ENCODE results near the gene TAF8. TPM values are rescaled to one million over a fixed set of nuclear protein-coding genes. Genes with fewer than 3 reads are reported as not detected.
"Not testable (repeated sequence)": the region's sequence is repeated elsewhere in the genome, so short reads cannot be mapped to it uniquely, and the experiment has no call there.

TAF8 gene
- total RNA-seq, 1 donor from 2014 or later, result 4.8 TPM

DNA sequence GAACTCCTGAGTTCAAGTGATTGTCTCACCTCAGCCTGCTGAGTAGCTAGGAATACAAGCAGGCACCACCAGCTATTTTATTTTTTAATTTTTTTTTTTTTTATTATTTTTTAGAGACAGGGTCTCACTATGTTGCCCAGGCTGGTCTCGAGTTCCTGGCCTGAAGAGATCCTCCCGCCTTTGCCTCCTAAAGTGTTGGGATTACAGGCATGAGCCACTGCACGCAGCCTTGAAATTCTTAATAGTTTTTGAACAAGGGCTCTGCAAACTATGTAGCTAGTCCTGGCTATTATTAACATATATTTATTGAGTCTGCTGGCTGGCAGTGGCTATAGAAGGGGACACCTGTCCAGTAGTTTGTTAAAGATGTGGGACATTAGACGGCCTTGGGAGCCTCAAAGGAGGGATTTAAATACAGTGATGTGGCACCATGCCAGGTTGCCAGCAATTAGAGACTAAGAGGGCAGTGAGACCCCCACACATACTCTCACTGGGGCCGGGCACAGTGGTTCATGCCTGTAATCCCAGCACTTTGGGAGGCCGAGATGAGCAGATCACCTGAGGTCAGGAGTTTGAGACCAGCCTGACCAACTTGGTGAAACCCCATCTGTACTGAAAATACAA, 21.1 kb upstream of the TAF8 start:
- no peak for DNase-seq

DNA sequence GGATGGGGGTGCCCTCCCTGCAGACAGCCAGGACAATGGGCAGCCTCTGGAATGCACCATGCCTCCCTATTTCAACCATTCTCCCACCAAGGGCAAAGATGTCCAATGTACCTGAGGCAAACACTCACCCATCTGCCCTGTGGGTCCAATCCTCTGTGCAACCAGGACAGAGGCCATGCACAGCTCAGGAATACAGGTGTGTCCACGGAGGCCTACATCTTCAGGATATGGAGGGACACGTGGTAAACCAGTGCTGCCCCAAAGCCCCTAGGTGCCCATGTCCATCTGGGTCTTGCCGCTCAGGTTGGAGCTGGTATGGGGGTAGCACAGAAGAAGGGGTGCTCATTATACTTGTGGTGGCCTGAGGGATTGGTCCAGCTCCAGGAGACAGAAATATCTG, 20.4 kb upstream of the TAF8 start:
- no peak for DNase-seq

- DNase-seq, result no peak
Observed at GRCh38 chr6:42030585-42031506, 19.5 kb upstream of the TAF8 start.

GRCh38 chr6:42032366-42032765, 18.0 kb upstream of the TAF8 start:
- no peak for DNase-seq

DNA sequence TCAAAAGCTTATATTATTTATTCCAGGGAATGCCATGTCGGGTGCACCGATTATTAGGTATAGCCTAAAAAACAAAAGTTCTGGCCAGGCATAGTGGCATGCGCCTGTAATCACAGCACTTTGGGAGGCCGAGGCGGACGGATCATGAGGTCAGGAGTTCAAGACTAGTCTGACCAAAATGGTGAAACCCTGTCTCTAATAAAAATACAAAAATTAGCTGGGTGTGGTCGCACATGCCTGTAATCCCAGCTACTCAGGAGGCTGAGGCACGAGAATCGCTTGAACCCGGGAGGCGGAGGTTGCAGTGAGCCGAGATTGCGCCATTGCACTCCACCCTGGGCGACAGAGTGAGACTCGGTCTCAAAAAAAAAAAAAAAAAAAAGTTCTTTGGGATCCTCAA, 12.7 kb upstream of the TAF8 start:
- DNase-seq, result not testable (repeated sequence)

DNA sequence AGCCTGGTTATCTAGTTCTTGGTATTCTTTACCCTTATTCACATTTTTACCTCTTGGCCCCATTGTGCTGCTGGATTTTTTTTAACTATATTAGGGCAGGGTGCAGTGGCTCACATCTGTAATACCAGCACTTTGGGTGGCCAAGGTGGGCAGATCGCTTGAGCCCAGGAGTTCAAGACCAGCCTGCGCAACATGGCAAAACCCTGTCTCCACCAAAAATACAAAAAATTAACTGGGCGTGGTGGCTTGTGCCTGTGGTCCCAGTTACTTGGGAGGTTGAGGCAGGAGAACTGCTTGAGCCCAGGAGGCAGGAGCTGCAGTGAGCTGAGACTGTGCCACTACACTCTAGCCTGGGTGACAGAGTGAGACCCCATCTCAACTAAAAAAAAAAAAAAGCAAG, 12.2 kb upstream of the TAF8 start:
- no peak for DNase-seq

DNA sequence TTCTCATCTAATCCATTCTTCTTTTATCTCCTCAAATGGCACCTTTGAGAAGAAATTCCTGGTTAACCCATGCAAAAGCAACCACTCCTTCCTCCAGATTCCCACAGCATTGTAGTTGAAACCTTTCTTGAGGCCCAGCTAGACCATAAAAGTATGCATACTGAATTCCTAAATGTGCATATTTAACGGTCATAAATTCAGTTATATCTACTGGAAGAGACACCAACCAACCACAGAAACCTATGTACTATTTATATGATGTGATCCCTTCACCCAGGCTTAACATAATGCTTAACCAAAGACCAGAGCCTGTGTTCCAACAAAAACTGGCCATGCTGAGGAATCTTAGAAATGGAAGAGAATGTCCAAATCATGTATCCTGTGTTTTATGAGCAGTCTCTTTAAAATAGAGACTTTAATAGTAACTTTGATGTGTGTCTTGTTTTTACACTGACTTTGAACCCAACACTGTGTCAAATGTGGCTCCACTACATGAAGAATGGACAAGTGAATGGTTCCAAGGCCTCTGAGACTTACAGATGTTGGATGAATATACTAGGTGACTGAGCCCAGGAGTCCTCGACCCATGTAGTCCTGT, 11.4 kb upstream of the TAF8 start:
- no peak for DNase-seq

GRCh38 chr6:42040856-42041480, 9.4 kb upstream of the TAF8 start:
- DNase-seq, result no peak

GRCh38 chr6:42041481-42042053, 8.8 kb upstream of the TAF8 start:
- no peak for DNase-seq

DNA sequence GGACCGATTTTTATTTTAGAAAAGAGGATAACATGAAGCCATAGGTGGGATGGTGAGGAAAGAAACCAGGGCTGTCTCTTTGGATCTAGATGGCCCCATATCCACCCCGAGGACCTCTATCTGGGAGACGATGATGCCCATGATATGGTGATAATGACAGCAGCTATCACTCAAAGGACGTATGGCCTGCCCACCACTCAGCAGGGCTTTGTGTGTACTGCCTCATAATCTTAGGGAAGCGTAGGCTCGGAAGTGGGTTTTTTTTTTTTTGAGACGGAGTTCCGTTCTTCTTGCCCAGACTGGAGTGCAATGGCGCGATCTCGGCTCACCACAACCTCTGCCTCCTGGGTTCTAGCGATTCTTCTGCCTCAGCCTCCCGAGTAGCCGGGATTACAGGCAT, 8.2 kb upstream of the TAF8 start:
- no peak for DNase-seq

- DNase-seq, result peak; percentile 82
Observed at GRCh38 chr6:42043787-42044475, 6.4 kb upstream of the TAF8 start.

DNA sequence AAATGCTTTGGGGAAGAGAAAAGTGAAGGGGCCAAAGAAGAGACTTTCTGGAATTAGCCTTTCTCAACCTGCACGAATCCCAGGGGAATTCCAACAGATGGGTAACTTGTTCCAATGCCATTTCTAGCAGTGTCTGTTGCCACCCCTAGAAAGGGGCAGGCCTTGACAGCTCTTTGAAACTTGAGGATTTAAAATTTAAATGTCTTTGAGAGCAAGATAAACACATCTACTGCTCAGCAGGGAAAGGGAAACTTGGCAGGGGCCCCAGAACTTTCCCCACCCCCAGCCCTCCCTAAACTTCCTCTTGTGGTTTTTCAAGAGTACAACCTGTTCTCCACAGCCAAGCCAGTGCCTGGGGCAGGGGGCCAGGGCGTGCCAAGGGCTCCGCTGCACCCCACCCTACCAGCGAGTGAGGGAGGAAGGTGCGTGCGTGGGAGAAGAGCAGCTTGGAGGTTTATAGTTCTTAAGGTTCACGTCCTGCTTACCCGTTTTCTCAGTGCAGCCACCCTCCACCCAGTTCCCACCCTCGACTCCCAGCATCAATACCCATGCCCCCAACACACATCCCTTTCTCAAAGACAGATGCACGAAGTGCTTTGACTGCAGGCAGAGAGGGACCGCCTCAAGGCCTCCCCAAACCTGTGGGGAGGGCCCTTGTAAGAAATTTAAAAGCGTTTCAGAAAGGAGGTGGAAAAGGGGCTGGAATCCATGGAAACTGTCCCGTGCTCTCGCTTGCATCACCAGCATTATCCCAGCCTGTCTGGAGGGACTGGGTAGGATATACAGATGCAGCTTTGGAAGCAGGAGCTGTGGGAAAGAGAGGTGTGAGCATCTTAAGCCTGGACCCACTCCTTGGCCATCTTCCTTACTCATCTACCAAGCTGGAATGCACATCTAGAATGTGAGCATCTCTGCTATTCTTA, 4.5 kb upstream of the TAF8 start:
- DNase-seq, result peak; percentile 30

DNA sequence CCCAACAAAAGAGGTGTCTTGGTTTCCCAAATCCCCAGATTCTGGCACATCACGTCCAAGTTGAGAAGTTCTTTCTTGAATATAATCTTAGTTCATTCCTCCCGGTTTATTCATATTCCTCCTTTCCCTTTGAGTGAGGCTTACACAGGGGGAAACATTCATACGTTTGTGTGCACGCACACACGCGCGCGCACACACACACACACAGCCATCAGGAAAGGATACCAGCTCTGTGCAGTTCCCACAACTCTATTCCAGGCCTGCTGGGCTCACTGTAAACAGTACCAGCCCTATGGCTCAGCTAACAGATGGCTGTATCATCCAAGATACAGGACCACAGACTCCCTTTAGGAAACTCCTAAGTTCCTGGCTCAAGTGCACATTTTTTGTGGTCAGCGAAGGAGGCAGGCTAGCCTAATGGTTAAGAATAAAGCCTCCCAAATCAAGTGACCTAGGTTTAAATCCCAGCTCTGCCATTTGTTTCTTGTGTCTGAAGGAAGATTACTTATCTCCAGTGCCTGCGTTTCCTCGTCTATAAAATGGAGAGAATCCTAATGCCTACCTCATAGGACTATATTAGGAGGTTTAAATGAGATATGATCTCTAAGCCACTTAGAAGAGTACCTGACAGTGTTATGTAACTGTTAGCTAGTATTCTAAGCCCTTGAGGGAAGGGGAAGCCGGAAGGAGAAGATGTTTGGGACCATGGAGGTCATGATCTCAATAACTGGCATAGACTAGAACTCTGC, 3.7 kb upstream of the TAF8 start:
- no peak for DNase-seq

DNA sequence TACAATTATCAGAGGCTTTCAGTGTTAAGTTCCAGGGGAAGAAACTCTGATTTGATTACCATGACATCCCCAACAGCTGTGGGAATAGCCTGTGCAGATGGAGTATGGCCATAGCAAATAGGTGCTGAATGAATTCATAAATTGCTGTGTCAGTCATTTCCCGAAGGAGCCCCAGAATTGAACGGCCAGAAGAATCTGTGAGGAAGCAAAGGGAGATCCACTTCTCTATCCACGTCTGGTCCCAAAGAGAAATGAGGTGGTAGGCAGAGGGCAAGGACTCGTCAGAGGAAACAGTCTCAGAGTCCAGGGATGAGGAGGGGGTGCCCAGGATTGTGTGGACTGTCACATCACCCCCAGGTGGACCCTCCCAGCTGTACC, 3.1 kb upstream of the TAF8 start:
- no peak for DNase-seq

GRCh38 chr6:42047790-42048405, 2.4 kb upstream of the TAF8 start:
- DNase-seq, result no peak

GRCh38 chr6:42049116-42049809, 1.1 kb upstream of the TAF8 start:
- no peak for DNase-seq

GRCh38 chr6:42049948-42050296, 402 bp upstream of the TAF8 start:
- no peak for DNase-seq

DNA sequence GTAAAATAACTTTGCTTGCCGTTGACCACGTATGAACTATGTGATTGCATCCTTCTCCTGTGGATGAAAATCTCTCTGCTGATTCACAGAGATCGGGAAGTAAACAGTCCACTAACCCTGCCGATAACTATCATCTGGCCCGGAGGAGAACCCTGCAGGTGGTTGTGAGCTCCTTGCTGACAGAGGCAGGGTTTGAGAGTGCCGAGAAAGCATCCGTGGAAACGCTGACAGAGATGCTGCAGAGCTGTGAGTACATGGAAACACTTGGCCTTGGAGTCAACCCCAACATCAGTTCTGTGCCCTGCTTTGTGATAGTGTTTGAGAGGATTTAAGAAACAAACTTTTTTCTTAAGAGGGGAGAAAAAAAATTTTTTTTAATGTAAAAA, 937 bp downstream of the TAF8 start:
- no peak for DNase-seq

- DNase-seq, result no peak
Observed at GRCh38 chr6:42053601-42054000, 3.3 kb downstream of the TAF8 start.

Data from occipital lobe (tissue), 2 donors.